H1 (cell line): ENCODE data around the gene LRIG2.

ENCODE experiments used
- CBX5 ChIP-seq: fragments of 300-800, 300-1000 bp; sonication (generic); IDR thresholded peaks from 2 replicates; pipeline ENCODE4 v1.7.1; 2016; ENCODE audit warnings: antibody characterized with exemption, low read length, low read depth
- EP300 ChIP-seq, 2 experiments: IDR thresholded peaks; 1 replicate in 1 of 2; 2 replicates in 1 of 2; pipeline ENCODE4 v1.6.1; 2011 to 2012; ENCODE audit warnings: low read depth in 2 of 2, low read length in 2 of 2, mild to moderate bottlenecking in 2 of 2, borderline replicate concordance in 1 of 2, inconsistent platforms in 1 of 2, moderate library complexity in 1 of 2
- EZH2 ChIP-seq: fragments of 200-600 bp; sonication (generic); IDR thresholded peaks from 2 replicates; pipeline ENCODE4 v1.7.1; 2012; ENCODE audit warnings: low read depth, mild to moderate bottlenecking, moderate library complexity, low read length, inconsistent platforms; ENCODE audit not compliant: severe bottlenecking
- RAD21 ChIP-seq, 2 experiments: IDR thresholded peaks in 1 of 2; conservative IDR thresholded peaks in 1 of 2; 2 replicates each; pipeline ENCODE4 v1.6.1; 2011; ENCODE audit warnings: low read depth in 2 of 2, low read length in 2 of 2, improper control_type of control experiment in 1 of 2, inconsistent platforms in 1 of 2, mild to moderate bottlenecking in 1 of 2, moderate library complexity in 1 of 2
- SIN3A ChIP-seq, 2 experiments: IDR thresholded peaks in 1 of 2; conservative IDR thresholded peaks in 1 of 2; 2 replicates each; pipeline ENCODE4 v1.6.1; 2011 to 2012; ENCODE audit warnings: low read length in 2 of 2, improper control_type of control experiment in 1 of 2, low read depth in 1 of 2, mild to moderate bottlenecking in 1 of 2
- SUZ12 ChIP-seq: fragments of 200-600 bp; sonication (generic); IDR thresholded peaks from 2 replicates; pipeline ENCODE4 v1.6.1; 2012; ENCODE audit warnings: mild to moderate bottlenecking, inconsistent platforms, low read length, moderate library complexity, mixed read lengths
- TBP ChIP-seq: IDR thresholded peaks from 2 replicates; pipeline ENCODE4 v1.6.1; 2011; ENCODE audit warnings: low read depth, low read length, improper control_type of control experiment
- TCF12 ChIP-seq: IDR thresholded peaks from 2 replicates; pipeline ENCODE4 v1.6.1; 2011; ENCODE audit warnings: low read depth, mild to moderate bottlenecking, low read length
- TF ChIP-seq, protein P1 (sequence below), 3 experiments: IDR thresholded peaks; 1 replicate in 2 of 3; 2 replicates in 1 of 3; pipeline versions ENCODE4 v1.5.1 to v1.6.1; 2011; ENCODE audit warnings: low read length in 3 of 3, mild to moderate bottlenecking in 3 of 3, inconsistent platforms in 2 of 3, low read depth in 1 of 3, moderate library complexity in 1 of 3; ENCODE audit not compliant: insufficient read depth in 1 of 3; ENCODE audit errors: control extremely low read depth in 1 of 3

DNA sequence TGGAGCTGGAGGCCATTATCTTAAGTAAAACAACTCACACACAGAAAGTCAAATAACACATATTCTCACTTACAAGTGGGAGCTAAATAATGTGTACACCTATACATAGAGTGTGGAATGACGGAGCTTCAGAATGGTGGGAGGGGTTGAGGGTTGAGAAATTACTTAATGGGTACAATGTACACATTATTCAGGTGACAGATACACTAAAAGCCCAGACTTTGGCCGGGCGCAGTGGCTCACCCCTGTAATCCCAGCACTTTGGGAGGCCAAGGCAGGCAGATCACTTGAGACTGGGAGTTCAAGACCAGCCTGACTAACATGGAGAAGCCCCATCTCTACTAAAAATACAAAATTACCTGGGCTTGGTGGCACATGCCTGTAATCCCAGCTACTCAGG is 24.9 kb upstream of the LRIG2 start:
- no peak for TF ChIP-seq SIN3A (conservative IDR thresholded peaks at IDR 0.05 in 1 of 2, IDR thresholded peaks at IDR 0.05 in 1 of 2; ENCODE audit: low read depth in 1 of 2, low read length in 2 of 2)
- TF ChIP-seq, protein P1, sequence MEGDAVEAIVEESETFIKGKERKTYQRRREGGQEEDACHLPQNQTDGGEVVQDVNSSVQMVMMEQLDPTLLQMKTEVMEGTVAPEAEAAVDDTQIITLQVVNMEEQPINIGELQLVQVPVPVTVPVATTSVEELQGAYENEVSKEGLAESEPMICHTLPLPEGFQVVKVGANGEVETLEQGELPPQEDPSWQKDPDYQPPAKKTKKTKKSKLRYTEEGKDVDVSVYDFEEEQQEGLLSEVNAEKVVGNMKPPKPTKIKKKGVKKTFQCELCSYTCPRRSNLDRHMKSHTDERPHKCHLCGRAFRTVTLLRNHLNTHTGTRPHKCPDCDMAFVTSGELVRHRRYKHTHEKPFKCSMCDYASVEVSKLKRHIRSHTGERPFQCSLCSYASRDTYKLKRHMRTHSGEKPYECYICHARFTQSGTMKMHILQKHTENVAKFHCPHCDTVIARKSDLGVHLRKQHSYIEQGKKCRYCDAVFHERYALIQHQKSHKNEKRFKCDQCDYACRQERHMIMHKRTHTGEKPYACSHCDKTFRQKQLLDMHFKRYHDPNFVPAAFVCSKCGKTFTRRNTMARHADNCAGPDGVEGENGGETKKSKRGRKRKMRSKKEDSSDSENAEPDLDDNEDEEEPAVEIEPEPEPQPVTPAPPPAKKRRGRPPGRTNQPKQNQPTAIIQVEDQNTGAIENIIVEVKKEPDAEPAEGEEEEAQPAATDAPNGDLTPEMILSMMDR (IDR thresholded peaks at IDR 0.05; ENCODE audit: control extremely low read depth in 1 of 3, insufficient read depth in 1 of 3, low read depth in 1 of 3, low read length in 3 of 3), result no peak
- TF ChIP-seq TCF12, result no peak
- TF ChIP-seq RAD21 (IDR thresholded peaks at IDR 0.05 in 1 of 2, conservative IDR thresholded peaks at IDR 0.05 in 1 of 2; ENCODE audit: low read depth in 2 of 2, low read length in 2 of 2), result no peak
- TF ChIP-seq EP300 (IDR thresholded peaks at IDR 0.05; ENCODE audit: borderline replicate concordance in 1 of 2, low read depth in 2 of 2, low read length in 2 of 2), result no peak
- TF ChIP-seq EZH2, result no peak
- TF ChIP-seq TBP, result no peak
- no peak for TF ChIP-seq CBX5
- TF ChIP-seq SUZ12, result no peak
